Large intestine (tissue), 12 donors: ENCODE results near the gene PIP5KL1. TPM values are rescaled to one million over a fixed set of nuclear protein-coding genes. Genes with fewer than 3 reads are reported as not detected.
A peak's percentile ranks its signal among the peaks of the same experiment; 100 is the strongest.

Experiments
- DNase-seq, 2 donors: peaks; one replicate each; pipeline versions ENCODE4 v3.0.0 to v3.0.0-alpha.2; 2013
- H3K27ac ChIP-seq: one replicate; pipeline ENCODE4 v1.5.1; 2013; ENCODE audit warnings: low read length
- H3K27me3 ChIP-seq: 2 replicates; pipeline ENCODE4 v1.6.1; 2013; ENCODE audit warnings: low read length; ENCODE audit not compliant: control insufficient read depth, insufficient read depth
- H3K36me3 ChIP-seq: 2 replicates; pipeline ENCODE4 v1.6.1; 2013; ENCODE audit warnings: low read length; ENCODE audit not compliant: control insufficient read depth, insufficient read depth
- H3K4me1 ChIP-seq: one replicate; pipeline ENCODE4 v1.6.1; 2013; ENCODE audit warnings: low read length; ENCODE audit not compliant: control insufficient read depth, insufficient read depth
- H3K4me3 ChIP-seq: one replicate; pipeline ENCODE4 v1.5.1; 2013; ENCODE audit warnings: low read length
- H3K9me3 ChIP-seq: one replicate; pipeline ENCODE4 v1.6.1; 2013; ENCODE audit warnings: mild to moderate bottlenecking, low read depth, low read length, moderate library complexity; ENCODE audit not compliant: control insufficient read depth
- WGBS: methylation state at CpG from one replicate; pipeline ENCODE4 v1.1.5; 2013; ENCODE audit warnings: low lambda C conversion rate; ENCODE audit not compliant: insufficient coverage; 5-methylcytosine and 5-hydroxymethylcytosine counted together
- long read RNA-seq, 11 donors: transcript quantifications; one replicate each; lab custom pipeline, GENCODE V29; 2026
- polyA plus RNA-seq: library from polyadenylated mRNA; unstranded; fragments of 120-200 nt; gene quantifications from one replicate; pipeline ENCODE4 v1.2.1, GENCODE V29; 2013

The PIP5KL1 gene
- 0.79 TPM for polyA plus RNA-seq
- long read RNA-seq, donor 1 = 0 reads
- long read RNA-seq, donor 2 = 0 reads
- long read RNA-seq, donor 3 = 0 reads
- long read RNA-seq, donor 4 = 0 reads
- long read RNA-seq, donor 5 = 0 reads
- long read RNA-seq, donor 6 = 0 reads
- long read RNA-seq, donor 7, partial matches to known transcripts = 0 of 1 reads
- long read RNA-seq, donor 7, other reads (novel, unspliced or antisense) = 0 of 1 reads
- long read RNA-seq, donor 8 = 0 reads
- long read RNA-seq, donor 9 = 0 reads
- long read RNA-seq, donor 10 = 0 reads
- long read RNA-seq, donor 11 = 0 reads

GRCh38 chr9:127930231-127931091 is at the start of gene PIP5KL1:
TSS of gene PIP5KL1 (minus strand) at chr9:127930777. CDS start at chr9:127930752, 25 bp downstream.
- H3K36me3 ChIP-seq = no peaks in the 10 kb centered on the region
- peaks cover 3% of the 10 kb centered on the region for H3K9me3 ChIP-seq
- H3K4me3 ChIP-seq = peak within 1 kb of the TSS; percentile 43
- WGBS = no CpG with 5 or more reads among the region's 70 CpGs
- H3K27ac ChIP-seq = no peak within 1 kb of the TSS
- peak in 1 of 2 donors; percentile 71 for DNase-seq
- peaks cover 60% of the 10 kb centered on the region for H3K27me3 ChIP-seq
- peaks cover 25% of the 10 kb centered on the region for H3K4me1 ChIP-seq

- peaks cover 46% of the 10 kb centered on the region for H3K4me1 ChIP-seq
- H3K27me3 ChIP-seq = no peaks in the 10 kb centered on the region
- peak overlapping the region; percentile 95 for H3K27ac ChIP-seq
- WGBS = no CpG with 5 or more reads among the region's 61 CpGs
- no peaks in the 10 kb centered on the region for H3K9me3 ChIP-seq
- peak overlapping the region; percentile 97 for H3K4me3 ChIP-seq
- no peak for DNase-seq
- H3K36me3 ChIP-seq = peaks cover 5% of the 10 kb centered on the region
Measured at GRCh38 chr9:127980060-127980705, 49.6 kb upstream of the PIP5KL1 start.

- H3K4me1 ChIP-seq = peaks cover 49% of the 10 kb centered on the region
- no peaks in the 10 kb centered on the region for H3K9me3 ChIP-seq
- no peaks in the 10 kb centered on the region for H3K27me3 ChIP-seq
- H3K4me3 ChIP-seq = peak overlapping the region; percentile 97
- H3K27ac ChIP-seq = peak overlapping the region; percentile 95
- H3K36me3 ChIP-seq = peaks cover 5% of the 10 kb centered on the region
- DNase-seq = peak in 1 of 2 donors; percentile 81
- WGBS = no CpG with 5 or more reads among the region's 24 CpGs
Measured at GRCh38 chr9:127979333-127980059, 48.9 kb upstream of the PIP5KL1 start.

DNA sequence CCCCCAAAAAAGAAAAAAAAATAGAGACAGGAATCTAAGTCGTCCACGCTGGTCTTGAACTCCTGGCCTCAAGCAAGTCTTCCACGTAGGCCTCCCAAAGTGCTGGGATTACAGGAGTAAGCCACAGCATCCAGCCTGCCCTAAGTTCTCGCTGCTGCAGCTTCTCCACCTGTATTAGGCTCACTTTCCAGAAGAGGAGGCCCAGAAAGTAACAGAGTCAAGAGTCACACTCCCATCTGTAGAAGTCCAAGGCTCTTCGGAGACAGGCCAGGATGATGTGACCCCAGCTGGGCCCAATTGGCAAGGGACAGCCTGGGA is 48.4 kb upstream of the PIP5KL1 start:
- Histone ChIP-seq H3K9me3 (no peaks in the 10 kb centered on the region), H3K27ac (peak overlapping the region; percentile 95), H3K4me1 (peaks cover 54% of the 10 kb centered on the region), H3K4me3 (peak overlapping the region; percentile 97), H3K27me3 (no peaks in the 10 kb centered on the region), H3K36me3 (peaks cover 5% of the 10 kb centered on the region)
- no peak for DNase-seq
- no CpG with 5 or more reads among the region's 5 CpGs for WGBS

GRCh38 chr9:127977884-127978647 is 47.5 kb upstream of the PIP5KL1 start:
- peaks cover 62% of the 10 kb centered on the region for H3K4me1 ChIP-seq
- H3K27ac ChIP-seq = peak overlapping the region; percentile 95
- H3K36me3 ChIP-seq = peaks cover 7% of the 10 kb centered on the region
- DNase-seq = peak in 1 of 2 donors; percentile 64
- no peaks in the 10 kb centered on the region for H3K27me3 ChIP-seq
- WGBS = no CpG with 5 or more reads among the region's 12 CpGs
- no peaks in the 10 kb centered on the region for H3K9me3 ChIP-seq
- peak overlapping the region; percentile 97 for H3K4me3 ChIP-seq

- H3K27ac ChIP-seq = peak overlapping the region; percentile 95
- H3K9me3 ChIP-seq = no peaks in the 10 kb centered on the region
- peaks cover 70% of the 10 kb centered on the region for H3K4me1 ChIP-seq
- peaks cover 7% of the 10 kb centered on the region for H3K36me3 ChIP-seq
- WGBS = no CpG with 5 or more reads among the region's 7 CpGs
- H3K4me3 ChIP-seq = peak overlapping the region; percentile 97
- DNase-seq = no peak
- no peaks in the 10 kb centered on the region for H3K27me3 ChIP-seq
Measured at GRCh38 chr9:127977009-127977883, 46.7 kb upstream of the PIP5KL1 start.

DNA sequence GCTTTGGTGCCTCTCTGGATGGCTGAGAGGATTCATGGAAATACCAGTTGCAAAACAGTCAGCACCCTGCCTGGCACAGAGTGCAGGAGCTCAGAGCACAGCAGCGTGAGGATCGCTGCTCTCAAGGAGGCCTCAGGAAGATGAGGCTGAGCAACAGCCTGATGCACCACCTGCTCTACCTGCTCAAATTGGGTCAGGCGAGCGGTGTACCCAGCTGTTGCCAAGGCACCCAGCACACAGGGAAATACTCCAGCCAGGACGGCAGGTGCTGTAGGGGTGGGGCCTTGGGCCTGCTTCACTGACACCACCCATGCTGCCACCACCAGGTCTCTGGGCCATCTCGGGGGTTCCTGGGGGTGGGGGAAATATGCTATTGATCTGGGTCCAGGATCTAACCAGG is 45.9 kb upstream of the PIP5KL1 start:
- Histone ChIP-seq H3K27ac (peak overlapping the region; percentile 95), H3K36me3 (peaks cover 7% of the 10 kb centered on the region), H3K4me1 (peaks cover 72% of the 10 kb centered on the region), H3K9me3 (no peaks in the 10 kb centered on the region), H3K4me3 (no peak overlapping the region), H3K27me3 (no peaks in the 10 kb centered on the region)
- no CpG with 5 or more reads among the region's 6 CpGs for WGBS
- DNase-seq = peak in 1 of 2 donors; percentile 80

GRCh38 chr9:127975376-127976315 is 45.1 kb upstream of the PIP5KL1 start:
- H3K27me3 ChIP-seq = no peaks in the 10 kb centered on the region
- H3K27ac ChIP-seq = peak overlapping the region; percentile 95
- H3K4me3 ChIP-seq = no peak overlapping the region
- no CpG with 5 or more reads among the region's 10 CpGs for WGBS
- peaks cover 7% of the 10 kb centered on the region for H3K36me3 ChIP-seq
- H3K4me1 ChIP-seq = peaks cover 76% of the 10 kb centered on the region
- no peak for DNase-seq
- no peaks in the 10 kb centered on the region for H3K9me3 ChIP-seq
